ENCODE data around the gene FARP1. TPM values are rescaled to one million over a fixed set of nuclear protein-coding genes. Genes with fewer than 3 reads are reported as not detected.
A peak's percentile ranks its signal among the peaks of the same experiment; 100 is the strongest.

Gene FARP1
- total and polyA plus RNA-seq, 2 experiments from 2014 or later = 43.2 to 44.2 TPM

GRCh38 chr13:98342953-98343352 lies 200.1 kb downstream of the FARP1 start:
- H3K9me3 ChIP-seq (ENCODE audit: low read depth) = no peaks in the 10 kb centered on the region
- no peak overlapping the region for H3K4me3 ChIP-seq
- TF ChIP-seq CTCF (IDR thresholded peaks at IDR 0.05; ENCODE audit: low read depth, low read length) = no peak
- H3K27ac ChIP-seq = no peak overlapping the region
- no peaks in the 10 kb centered on the region for H3K4me1 ChIP-seq (ENCODE audit: low read depth)
- DNase-seq (ENCODE audit: low read depth in 1 of 2, low spot score in 1 of 2) = no peak
- no peaks in the 10 kb centered on the region for H3K36me3 ChIP-seq
- no peaks in the 10 kb centered on the region for H3K27me3 ChIP-seq

GRCh38 chr13:98343461-98343860 lies 200.6 kb downstream of the FARP1 start:
- no peak overlapping the region for H3K4me3 ChIP-seq
- H3K27ac ChIP-seq = no peak overlapping the region
- H3K9me3 ChIP-seq (ENCODE audit: low read depth) = no peaks in the 10 kb centered on the region
- no peak for TF ChIP-seq CTCF (IDR thresholded peaks at IDR 0.05; ENCODE audit: low read depth, low read length)
- H3K4me1 ChIP-seq (ENCODE audit: low read depth) = no peaks in the 10 kb centered on the region
- H3K36me3 ChIP-seq = no peaks in the 10 kb centered on the region
- no peaks in the 10 kb centered on the region for H3K27me3 ChIP-seq
- no peak for DNase-seq (ENCODE audit: low read depth in 1 of 2, low spot score in 1 of 2)

- Histone ChIP-seq H3K4me1 (ENCODE audit: low read depth) (no peaks in the 10 kb centered on the region), H3K4me3 (no peak overlapping the region), H3K9me3 (ENCODE audit: low read depth) (no peaks in the 10 kb centered on the region), H3K27me3 (no peaks in the 10 kb centered on the region), H3K36me3 (no peaks in the 10 kb centered on the region), H3K27ac (no peak overlapping the region)
- TF ChIP-seq CTCF (IDR thresholded peaks at IDR 0.05; ENCODE audit: low read depth, low read length) = no peak
- no peak for DNase-seq (ENCODE audit: low read depth in 1 of 2, low spot score in 1 of 2)
Observed at GRCh38 chr13:98344392-98344791, 201.5 kb downstream of the FARP1 start.

- Histone ChIP-seq H3K9me3 (ENCODE audit: low read depth) (no peaks in the 10 kb centered on the region), H3K27ac (no peak overlapping the region), H3K4me1 (ENCODE audit: low read depth) (no peaks in the 10 kb centered on the region), H3K36me3 (no peaks in the 10 kb centered on the region), H3K4me3 (no peak overlapping the region), H3K27me3 (no peaks in the 10 kb centered on the region)
- no peak for TF ChIP-seq CTCF (IDR thresholded peaks at IDR 0.05; ENCODE audit: low read depth, low read length)
- peak in 1 of 2 donors; percentile 20 for DNase-seq (ENCODE audit: low read depth in 1 of 2, low spot score in 1 of 2)
Observed at GRCh38 chr13:98345107-98345935, 202.4 kb downstream of the FARP1 start.

- Histone ChIP-seq H3K4me3 (no peak overlapping the region), H3K4me1 (ENCODE audit: low read depth) (no peaks in the 10 kb centered on the region), H3K36me3 (no peaks in the 10 kb centered on the region), H3K27ac (no peak overlapping the region), H3K9me3 (ENCODE audit: low read depth) (no peaks in the 10 kb centered on the region), H3K27me3 (no peaks in the 10 kb centered on the region)
- no peak for TF ChIP-seq CTCF (IDR thresholded peaks at IDR 0.05; ENCODE audit: low read depth, low read length)
- DNase-seq (ENCODE audit: low read depth in 1 of 2, low spot score in 1 of 2) = no peak
Observed at GRCh38 chr13:98346904-98347636, 204.2 kb downstream of the FARP1 start.
